ENCODE data around the gene ZNF682.
"Not testable (repeated sequence)": the region's sequence is repeated elsewhere in the genome, so short reads cannot be mapped to it uniquely, and the experiment has no call there.

ZNF682 gene

DNA sequence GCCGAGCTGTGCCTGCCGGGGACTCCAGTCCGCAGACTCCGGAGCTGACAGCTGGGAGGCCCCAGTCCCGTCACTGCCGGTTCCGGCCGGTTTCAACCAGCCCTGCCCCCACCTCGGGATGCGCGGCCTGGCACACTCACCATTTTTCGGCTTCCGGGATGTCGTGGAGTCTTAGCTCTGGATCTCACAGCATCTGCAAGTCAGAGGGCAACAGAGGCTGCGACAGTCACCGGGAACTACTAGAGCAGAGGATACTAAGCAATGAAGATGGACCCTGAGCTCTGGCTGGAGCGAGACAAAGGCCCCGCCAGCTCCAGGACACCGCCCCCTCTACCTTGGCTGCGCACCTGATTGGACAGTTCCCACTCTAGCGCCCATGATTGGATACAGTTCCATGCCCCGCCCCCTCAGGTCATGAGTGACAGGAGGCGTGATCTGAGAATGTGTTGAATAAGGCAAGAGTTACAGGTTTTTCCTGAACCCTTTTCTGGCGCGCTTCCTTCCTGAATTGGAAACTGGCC lies at the start of gene ZNF682:
ZNF682 (minus strand) TSS at position 303 of the 521 bp plus-strand sequence; CDS start at position 143, 160 bp downstream.
- Histone ChIP-seq H3K4me1 (ENCODE audit: control insufficient read depth, insufficient read depth, low read length) (peaks cover 8% of the 10 kb centered on the region), H3K9ac (ENCODE audit: low read depth, low read length) (peak within 1 kb of the TSS; percentile 79), H3K27me3 (ENCODE audit: control insufficient read depth, insufficient read depth, low read length) (no peaks in the 10 kb centered on the region), H3K4me3 (ENCODE audit: low read depth, low read length) (peak within 1 kb of the TSS; percentile 98), H3K9me3 (ENCODE audit: control insufficient read depth, insufficient read depth, low read length) (no peaks in the 10 kb centered on the region), H3K36me3 (ENCODE audit: control insufficient read depth, insufficient read depth, low read length) (peaks cover 5% of the 10 kb centered on the region)

GRCh38 chr19:20082876-20083275 lies 43.6 kb upstream of the ZNF682 start:
- Histone ChIP-seq H3K4me1 (ENCODE audit: control insufficient read depth, insufficient read depth, low read length) (peaks cover 26% of the 10 kb centered on the region), H3K4me3 (ENCODE audit: low read depth, low read length) (peak overlapping the region; percentile 27)
- H3K9ac ChIP-seq (ENCODE audit: low read depth, low read length); H3K36me3 ChIP-seq (ENCODE audit: control insufficient read depth, insufficient read depth, low read length); H3K9me3 ChIP-seq (ENCODE audit: control insufficient read depth, insufficient read depth, low read length); H3K27me3 ChIP-seq (ENCODE audit: control insufficient read depth, insufficient read depth, low read length): not testable (repeated sequence)

DNA sequence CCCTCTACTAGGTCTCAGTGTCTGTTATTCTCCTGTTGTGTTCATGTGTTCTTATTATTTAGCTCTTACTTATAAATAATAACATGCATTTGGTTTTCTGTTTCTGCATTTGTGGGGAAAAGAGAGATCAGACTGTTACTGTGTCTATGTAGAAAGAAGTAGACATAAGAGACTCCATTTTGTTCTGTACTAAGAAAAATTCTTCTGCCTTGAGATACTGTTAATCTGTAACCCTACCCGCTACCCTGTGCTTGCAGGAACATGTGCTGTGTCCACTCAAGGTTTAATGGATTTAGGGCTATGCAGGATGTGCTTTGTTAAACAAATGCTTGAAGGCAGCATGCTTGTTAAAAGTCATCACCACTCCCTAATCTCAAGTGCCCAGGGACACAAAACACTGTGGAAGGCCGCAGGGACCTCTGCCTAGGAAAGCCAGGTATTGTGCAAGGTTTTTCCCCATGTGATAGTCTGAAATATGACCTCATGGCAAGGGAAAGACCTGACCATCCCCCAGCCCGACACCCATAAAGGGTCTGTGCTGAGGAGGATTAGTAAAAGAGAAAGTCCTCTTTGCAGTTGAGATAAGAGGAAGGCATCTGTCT lies 43.0 kb upstream of the ZNF682 start:
- not testable (repeated sequence) for H3K9ac ChIP-seq (ENCODE audit: low read depth, low read length); H3K27me3 ChIP-seq (ENCODE audit: control insufficient read depth, insufficient read depth, low read length); H3K36me3 ChIP-seq (ENCODE audit: control insufficient read depth, insufficient read depth, low read length); H3K9me3 ChIP-seq (ENCODE audit: control insufficient read depth, insufficient read depth, low read length)
- peaks cover 22% of the 10 kb centered on the region for H3K4me1 ChIP-seq (ENCODE audit: control insufficient read depth, insufficient read depth, low read length)
- H3K4me3 ChIP-seq (ENCODE audit: low read depth, low read length): peak overlapping the region; percentile 27

- Histone ChIP-seq H3K4me3 (ENCODE audit: low read depth, low read length) (peak overlapping the region; percentile 97), H3K9me3 (ENCODE audit: control insufficient read depth, insufficient read depth, low read length) (no peaks in the 10 kb centered on the region), H3K4me1 (ENCODE audit: control insufficient read depth, insufficient read depth, low read length) (peaks cover 21% of the 10 kb centered on the region), H3K36me3 (ENCODE audit: control insufficient read depth, insufficient read depth, low read length) (peaks cover 6% of the 10 kb centered on the region), H3K27me3 (ENCODE audit: control insufficient read depth, insufficient read depth, low read length) (no peaks in the 10 kb centered on the region), H3K9ac (ENCODE audit: low read depth, low read length) (no peak overlapping the region)
Observed at GRCh38 chr19:20080656-20081055, 41.4 kb upstream of the ZNF682 start.

GRCh38 chr19:20079476-20079875 lies 40.2 kb upstream of the ZNF682 start:
- peaks cover 18% of the 10 kb centered on the region for H3K4me1 ChIP-seq (ENCODE audit: control insufficient read depth, insufficient read depth, low read length)
- peak overlapping the region; percentile 97 for H3K4me3 ChIP-seq (ENCODE audit: low read depth, low read length)
- no peaks in the 10 kb centered on the region for H3K27me3 ChIP-seq (ENCODE audit: control insufficient read depth, insufficient read depth, low read length)
- H3K36me3 ChIP-seq (ENCODE audit: control insufficient read depth, insufficient read depth, low read length): peaks cover 6% of the 10 kb centered on the region
- H3K9me3 ChIP-seq (ENCODE audit: control insufficient read depth, insufficient read depth, low read length): no peaks in the 10 kb centered on the region
- peak overlapping the region; percentile 89 for H3K9ac ChIP-seq (ENCODE audit: low read depth, low read length)

DNA sequence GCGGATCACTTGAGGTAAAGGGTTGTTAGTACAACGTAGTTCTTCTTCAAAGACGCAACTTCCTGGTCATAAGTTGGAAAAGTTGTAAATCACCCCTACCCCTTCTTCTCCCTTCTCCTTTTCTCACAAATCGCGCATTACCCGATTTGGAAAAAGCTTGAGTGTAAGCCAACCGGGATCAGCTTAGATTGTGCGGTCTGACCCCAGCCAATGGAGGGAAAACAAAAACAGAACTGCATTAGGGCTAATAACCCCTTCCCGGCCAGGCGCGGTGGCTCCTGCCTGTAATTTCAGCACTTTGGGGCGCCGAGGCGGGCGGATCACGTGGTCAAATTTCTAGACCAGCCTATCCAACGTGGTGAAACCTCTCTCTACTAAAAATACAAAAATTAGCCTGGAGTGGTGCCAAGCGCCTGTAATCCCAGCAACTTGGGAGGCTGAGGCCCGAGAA lies 39.3 kb upstream of the ZNF682 start:
- Histone ChIP-seq H3K9me3 (ENCODE audit: control insufficient read depth, insufficient read depth, low read length) (no peaks in the 10 kb centered on the region), H3K4me3 (ENCODE audit: low read depth, low read length) (peak overlapping the region; percentile 97), H3K4me1 (ENCODE audit: control insufficient read depth, insufficient read depth, low read length) (peaks cover 14% of the 10 kb centered on the region), H3K36me3 (ENCODE audit: control insufficient read depth, insufficient read depth, low read length) (peaks cover 6% of the 10 kb centered on the region), H3K27me3 (ENCODE audit: control insufficient read depth, insufficient read depth, low read length) (no peaks in the 10 kb centered on the region), H3K9ac (ENCODE audit: low read depth, low read length) (peak overlapping the region; percentile 89)

GRCh38 chr19:20077791-20078463 lies 38.6 kb upstream of the ZNF682 start, which contains the start of gene ZNF90:
Gene ZNF90, plus strand, starts transcription at chr19:20078000. Its CDS starts 133 bp downstream, at chr19:20078133.
- peaks cover 6% of the 10 kb centered on the region for H3K36me3 ChIP-seq (ENCODE audit: control insufficient read depth, insufficient read depth, low read length)
- peak within 1 kb of the TSS; percentile 89 for H3K9ac ChIP-seq (ENCODE audit: low read depth, low read length)
- H3K4me3 ChIP-seq (ENCODE audit: low read depth, low read length): peak within 1 kb of the TSS; percentile 97
- no peaks in the 10 kb centered on the region for H3K27me3 ChIP-seq (ENCODE audit: control insufficient read depth, insufficient read depth, low read length)
- peaks cover 8% of the 10 kb centered on the region for H3K4me1 ChIP-seq (ENCODE audit: control insufficient read depth, insufficient read depth, low read length)
- no peaks in the 10 kb centered on the region for H3K9me3 ChIP-seq (ENCODE audit: control insufficient read depth, insufficient read depth, low read length)

- Histone ChIP-seq H3K9ac (ENCODE audit: low read depth, low read length) (no peak overlapping the region), H3K4me1 (ENCODE audit: control insufficient read depth, insufficient read depth, low read length) (peaks cover 15% of the 10 kb centered on the region), H3K9me3 (ENCODE audit: control insufficient read depth, insufficient read depth, low read length) (no peaks in the 10 kb centered on the region), H3K4me3 (ENCODE audit: low read depth, low read length) (no peak overlapping the region), H3K27me3 (ENCODE audit: control insufficient read depth, insufficient read depth, low read length) (no peaks in the 10 kb centered on the region), H3K36me3 (ENCODE audit: control insufficient read depth, insufficient read depth, low read length) (no peaks in the 10 kb centered on the region)
Observed at GRCh38 chr19:20072936-20073335, 33.6 kb upstream of the ZNF682 start.

- H3K9me3 ChIP-seq (ENCODE audit: control insufficient read depth, insufficient read depth, low read length): no peaks in the 10 kb centered on the region
- no peak overlapping the region for H3K4me3 ChIP-seq (ENCODE audit: low read depth, low read length)
- no peak overlapping the region for H3K9ac ChIP-seq (ENCODE audit: low read depth, low read length)
- H3K36me3 ChIP-seq (ENCODE audit: control insufficient read depth, insufficient read depth, low read length): no peaks in the 10 kb centered on the region
- H3K4me1 ChIP-seq (ENCODE audit: control insufficient read depth, insufficient read depth, low read length): peaks cover 29% of the 10 kb centered on the region
- H3K27me3 ChIP-seq (ENCODE audit: control insufficient read depth, insufficient read depth, low read length): no peaks in the 10 kb centered on the region
Observed at GRCh38 chr19:20070691-20071090, 31.4 kb upstream of the ZNF682 start.

- H3K36me3 ChIP-seq (ENCODE audit: control insufficient read depth, insufficient read depth, low read length); H3K27me3 ChIP-seq (ENCODE audit: control insufficient read depth, insufficient read depth, low read length); H3K9ac ChIP-seq (ENCODE audit: low read depth, low read length); H3K9me3 ChIP-seq (ENCODE audit: control insufficient read depth, insufficient read depth, low read length): not testable (repeated sequence)
- Histone ChIP-seq H3K4me3 (ENCODE audit: low read depth, low read length) (peak overlapping the region; percentile 40), H3K4me1 (ENCODE audit: control insufficient read depth, insufficient read depth, low read length) (peaks cover 29% of the 10 kb centered on the region)
Observed at GRCh38 chr19:20068559-20068958, 29.3 kb upstream of the ZNF682 start.

- Histone ChIP-seq H3K27me3 (ENCODE audit: control insufficient read depth, insufficient read depth, low read length) (no peaks in the 10 kb centered on the region), H3K9me3 (ENCODE audit: control insufficient read depth, insufficient read depth, low read length) (no peaks in the 10 kb centered on the region), H3K4me1 (ENCODE audit: control insufficient read depth, insufficient read depth, low read length) (peaks cover 29% of the 10 kb centered on the region), H3K4me3 (ENCODE audit: low read depth, low read length) (peak overlapping the region; percentile 40), H3K9ac (ENCODE audit: low read depth, low read length) (no peak overlapping the region), H3K36me3 (ENCODE audit: control insufficient read depth, insufficient read depth, low read length) (no peaks in the 10 kb centered on the region)
Observed at GRCh38 chr19:20067943-20068342, 28.6 kb upstream of the ZNF682 start.

- Histone ChIP-seq H3K27me3 (ENCODE audit: control insufficient read depth, insufficient read depth, low read length) (no peaks in the 10 kb centered on the region), H3K9me3 (ENCODE audit: control insufficient read depth, insufficient read depth, low read length) (no peaks in the 10 kb centered on the region), H3K4me1 (ENCODE audit: control insufficient read depth, insufficient read depth, low read length) (peaks cover 29% of the 10 kb centered on the region), H3K36me3 (ENCODE audit: control insufficient read depth, insufficient read depth, low read length) (no peaks in the 10 kb centered on the region), H3K9ac (ENCODE audit: low read depth, low read length) (no peak overlapping the region), H3K4me3 (ENCODE audit: low read depth, low read length) (no peak overlapping the region)
Observed at GRCh38 chr19:20066861-20067260, 27.6 kb upstream of the ZNF682 start.

All from iPS-15b (cell line).